ENCODE results near the gene METRN.

GRCh38 chr16:708019-708418 lies 6.9 kb upstream of the METRN start:
- TF ChIP-seq CTCF (IDR thresholded peaks at IDR 0.05): no peak
- TF ChIP-seq POLR2A (IDR thresholded peaks at IDR 0.05): no peak
- TF ChIP-seq POLR2AphosphoS5 (IDR thresholded peaks at IDR 0.05; ENCODE audit: insufficient read depth in 1 of 2, low read depth in 1 of 2): no peak

All from vagina (tissue), 2 donors.